Neural cell (in vitro differentiated cells): ENCODE results near the gene TBL1X.

Source experiments
- CTCF ChIP-seq: fragments of 450-650 bp; IDR thresholded peaks from 2 replicates; pipeline ENCODE4 v1.5.1; 2014; ENCODE audit warnings: antibody characterized with exemption, mild to moderate bottlenecking, moderate library complexity; ENCODE audit not compliant: poor library complexity, severe bottlenecking
- TF ChIP-seq, protein P1 (sequence below): IDR thresholded peaks from 2 replicates; pipeline ENCODE4 v1.6.1; 2012; ENCODE audit warnings: borderline replicate concordance

DNA sequence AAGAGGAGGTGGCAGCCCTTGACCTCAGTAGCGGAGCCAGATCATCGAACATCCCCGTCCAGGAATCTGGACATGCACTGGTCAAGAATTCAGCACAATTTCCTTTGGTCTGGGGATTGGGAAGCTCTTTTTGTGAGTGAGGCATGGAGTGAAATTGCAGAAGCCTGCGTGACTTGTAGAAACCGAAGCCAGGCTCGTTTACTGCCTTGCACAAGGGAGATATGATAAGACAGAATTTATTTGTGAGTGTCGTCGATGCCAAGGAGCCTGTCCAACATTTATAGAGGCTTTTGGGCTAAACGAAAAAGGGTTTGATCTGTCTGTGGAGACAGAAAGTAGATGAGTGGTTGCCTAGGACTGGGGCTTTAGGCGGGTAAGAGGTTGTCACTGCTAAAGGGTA lies 50.6 kb downstream of the TBL1X start:
- TF ChIP-seq, protein P1, sequence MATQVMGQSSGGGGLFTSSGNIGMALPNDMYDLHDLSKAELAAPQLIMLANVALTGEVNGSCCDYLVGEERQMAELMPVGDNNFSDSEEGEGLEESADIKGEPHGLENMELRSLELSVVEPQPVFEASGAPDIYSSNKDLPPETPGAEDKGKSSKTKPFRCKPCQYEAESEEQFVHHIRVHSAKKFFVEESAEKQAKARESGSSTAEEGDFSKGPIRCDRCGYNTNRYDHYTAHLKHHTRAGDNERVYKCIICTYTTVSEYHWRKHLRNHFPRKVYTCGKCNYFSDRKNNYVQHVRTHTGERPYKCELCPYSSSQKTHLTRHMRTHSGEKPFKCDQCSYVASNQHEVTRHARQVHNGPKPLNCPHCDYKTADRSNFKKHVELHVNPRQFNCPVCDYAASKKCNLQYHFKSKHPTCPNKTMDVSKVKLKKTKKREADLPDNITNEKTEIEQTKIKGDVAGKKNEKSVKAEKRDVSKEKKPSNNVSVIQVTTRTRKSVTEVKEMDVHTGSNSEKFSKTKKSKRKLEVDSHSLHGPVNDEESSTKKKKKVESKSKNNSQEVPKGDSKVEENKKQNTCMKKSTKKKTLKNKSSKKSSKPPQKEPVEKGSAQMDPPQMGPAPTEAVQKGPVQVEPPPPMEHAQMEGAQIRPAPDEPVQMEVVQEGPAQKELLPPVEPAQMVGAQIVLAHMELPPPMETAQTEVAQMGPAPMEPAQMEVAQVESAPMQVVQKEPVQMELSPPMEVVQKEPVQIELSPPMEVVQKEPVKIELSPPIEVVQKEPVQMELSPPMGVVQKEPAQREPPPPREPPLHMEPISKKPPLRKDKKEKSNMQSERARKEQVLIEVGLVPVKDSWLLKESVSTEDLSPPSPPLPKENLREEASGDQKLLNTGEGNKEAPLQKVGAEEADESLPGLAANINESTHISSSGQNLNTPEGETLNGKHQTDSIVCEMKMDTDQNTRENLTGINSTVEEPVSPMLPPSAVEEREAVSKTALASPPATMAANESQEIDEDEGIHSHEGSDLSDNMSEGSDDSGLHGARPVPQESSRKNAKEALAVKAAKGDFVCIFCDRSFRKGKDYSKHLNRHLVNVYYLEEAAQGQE, result no peak
- TF ChIP-seq CTCF, result no peak
